EL (cell line): ENCODE results near the gene TUT1.
A peak's percentile ranks its signal among the peaks of the same experiment; 100 is the strongest.
"Not testable (repeated sequence)": the region's sequence is repeated elsewhere in the genome, so short reads cannot be mapped to it uniquely, and the experiment has no call there.

Experiments
- DNase-seq: peaks from one replicate; pipeline ENCODE4 v3.0.0-alpha.2; 2016

Gene TUT1

DNA sequence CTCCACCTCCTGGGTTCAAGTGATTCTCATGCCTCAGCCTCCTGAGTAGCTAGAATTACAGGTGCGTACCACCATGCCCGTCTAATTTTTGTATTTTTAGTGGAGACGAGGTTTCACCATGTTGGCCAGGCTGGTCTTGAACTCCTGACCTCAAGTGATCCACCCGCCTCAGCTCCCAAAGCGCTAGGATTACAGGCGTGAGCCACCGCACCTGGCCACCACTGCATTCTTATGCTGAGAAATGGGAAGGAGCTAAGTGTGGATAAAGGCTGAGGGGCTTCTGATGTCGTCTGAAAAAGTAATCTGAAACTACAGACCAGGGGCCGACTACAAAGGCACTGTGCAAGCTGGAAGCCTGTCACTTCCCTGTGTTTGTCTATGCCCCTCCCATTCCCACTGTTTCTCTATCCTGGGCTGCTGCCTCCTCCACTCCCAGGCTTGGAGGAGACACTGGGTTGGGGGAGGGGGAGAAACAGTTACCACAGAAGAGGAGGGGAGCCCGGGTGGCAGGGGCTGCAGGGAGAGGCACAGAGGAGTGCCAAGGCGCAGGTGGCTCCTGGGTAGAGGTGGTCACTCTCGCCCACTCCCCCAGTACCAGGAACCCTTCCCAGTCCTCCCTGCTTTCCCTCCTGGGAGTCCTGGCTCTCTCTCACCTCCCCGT lies 13.3 kb upstream of the TUT1 start:
- DNase-seq = no peak

DNA sequence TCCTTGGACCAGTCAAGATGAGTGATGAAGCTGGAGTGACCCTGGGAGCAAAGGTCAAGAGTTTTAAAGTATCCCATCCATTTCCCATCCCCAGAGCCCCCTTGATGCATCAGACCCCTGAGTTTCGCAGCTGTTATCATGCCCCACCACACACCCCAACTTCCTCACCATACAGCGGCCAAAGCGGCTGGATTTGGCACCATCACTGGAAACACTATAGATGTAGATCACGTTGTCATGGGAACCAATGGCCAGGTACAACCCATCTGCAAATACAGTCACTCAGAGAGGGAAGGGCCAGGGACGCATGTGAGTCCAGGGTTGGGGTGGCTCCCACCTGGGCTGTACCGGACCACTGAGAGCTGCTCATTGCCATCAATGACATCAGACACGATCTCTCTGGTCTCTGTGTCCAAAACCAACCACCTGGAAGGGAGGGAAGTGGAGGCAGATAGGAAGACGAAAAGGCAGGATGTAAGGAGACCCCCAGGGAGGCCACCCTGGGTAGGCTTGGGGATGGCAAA lies 12.5 kb upstream of the TUT1 start:
- DNase-seq = no peak

GRCh38 chr11:62603072-62603408 lies 11.7 kb upstream of the TUT1 start:
- no peak for DNase-seq

GRCh38 chr11:62602141-62603071 lies 11.1 kb upstream of the TUT1 start:
- peak; percentile 61 for DNase-seq

DNA sequence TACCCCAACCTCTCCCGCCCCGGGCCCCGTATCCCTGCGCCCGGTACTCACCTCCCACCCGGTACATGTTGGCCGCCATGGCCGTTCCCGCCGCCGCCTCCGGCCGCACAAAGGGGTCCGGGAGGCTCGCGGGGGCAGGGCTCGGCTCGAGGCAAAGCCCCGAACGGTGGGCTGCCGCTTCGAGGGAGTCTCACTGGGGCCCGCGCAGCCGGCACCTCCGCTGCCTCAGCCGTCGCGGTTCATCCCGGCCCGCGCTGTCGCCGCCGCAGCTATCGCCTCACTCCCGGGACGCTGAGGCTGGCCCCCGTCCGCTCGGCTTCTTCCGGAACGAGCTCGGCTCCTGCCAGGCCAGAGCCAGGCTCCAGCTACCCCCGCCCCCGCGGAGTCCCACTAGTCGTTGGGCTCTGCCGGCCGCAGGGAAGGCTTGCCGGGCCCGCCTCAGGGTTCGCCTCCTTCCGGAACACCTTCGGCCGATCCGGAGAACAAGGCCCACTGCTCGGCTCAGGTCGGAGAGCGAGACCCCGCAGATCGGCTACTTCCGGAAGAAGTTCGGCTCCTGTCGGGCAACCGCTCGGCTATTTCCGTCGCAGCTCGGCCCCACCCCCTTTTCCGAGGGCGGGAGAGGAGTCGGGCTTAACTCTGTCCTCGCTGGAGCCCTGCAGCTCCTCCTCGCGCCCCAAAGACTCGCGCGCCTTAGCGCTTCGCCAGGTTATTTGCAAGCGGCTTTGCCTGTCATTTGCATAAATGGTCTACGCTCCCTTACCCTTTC lies 10.2 kb upstream of the TUT1 start, which contains the start of gene MTA2:
Gene MTA2 (minus strand): TSS at position 494 of the 769 bp plus-strand sequence. CDS start 415 bp downstream, at position 79.
- DNase-seq = peak; percentile 98

DNA sequence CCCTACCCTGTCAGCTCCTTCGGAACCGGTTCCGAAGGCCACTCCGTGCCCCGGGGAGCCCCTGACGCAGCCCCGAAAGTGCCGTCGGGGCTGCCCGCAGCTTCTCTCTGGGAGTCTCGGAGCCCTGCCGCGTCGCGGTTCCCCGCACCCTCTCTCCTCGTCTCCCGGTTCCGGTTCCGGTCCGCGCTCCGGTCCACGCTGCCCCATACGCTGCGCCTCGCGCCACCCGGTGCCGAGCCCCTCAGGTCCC lies 9.7 kb upstream of the TUT1 start:
- no peak for DNase-seq

GRCh38 chr11:62600367-62601121 lies 9.2 kb upstream of the TUT1 start:
- no peak for DNase-seq

GRCh38 chr11:62599901-62600300 lies 8.6 kb upstream of the TUT1 start:
- no peak for DNase-seq

GRCh38 chr11:62599069-62599696 lies 7.9 kb upstream of the TUT1 start:
- peak; percentile 99 for DNase-seq

- no peak for DNase-seq
Measured at GRCh38 chr11:62595124-62595523, 3.8 kb upstream of the TUT1 start.

DNA sequence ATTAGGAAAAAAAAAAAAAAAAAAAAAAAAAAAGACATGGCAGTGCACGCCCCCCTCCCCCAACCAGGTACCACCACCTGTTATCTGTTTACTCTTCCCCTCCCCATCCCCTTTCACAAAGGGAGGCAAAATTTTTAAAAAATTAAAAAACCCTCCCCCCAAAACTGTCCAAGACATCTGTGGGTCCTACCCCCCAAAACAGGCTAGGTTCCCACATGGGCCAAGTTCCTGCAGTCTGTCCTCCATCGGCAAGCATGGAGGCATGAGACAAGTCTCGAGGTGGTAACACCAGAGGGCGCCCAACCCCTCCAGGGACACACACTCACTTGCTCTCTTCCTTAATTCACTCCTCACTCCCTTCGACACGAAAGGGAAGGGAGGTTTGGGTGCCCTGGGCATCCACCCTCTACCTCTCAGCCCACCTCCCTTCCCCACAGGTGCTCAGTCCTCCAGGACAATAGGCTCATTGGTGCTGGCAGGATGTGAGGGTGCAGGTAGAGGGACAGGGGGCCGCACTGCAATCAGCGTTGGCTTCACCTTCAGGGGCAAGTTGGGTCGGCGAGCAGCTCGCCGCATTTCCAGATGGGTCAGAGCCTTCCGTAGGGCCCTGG lies 2.2 kb upstream of the TUT1 start:
- DNase-seq = peak; percentile 82

- no peak for DNase-seq
Measured at GRCh38 chr11:62592989-62593421, 1.7 kb upstream of the TUT1 start.

DNA sequence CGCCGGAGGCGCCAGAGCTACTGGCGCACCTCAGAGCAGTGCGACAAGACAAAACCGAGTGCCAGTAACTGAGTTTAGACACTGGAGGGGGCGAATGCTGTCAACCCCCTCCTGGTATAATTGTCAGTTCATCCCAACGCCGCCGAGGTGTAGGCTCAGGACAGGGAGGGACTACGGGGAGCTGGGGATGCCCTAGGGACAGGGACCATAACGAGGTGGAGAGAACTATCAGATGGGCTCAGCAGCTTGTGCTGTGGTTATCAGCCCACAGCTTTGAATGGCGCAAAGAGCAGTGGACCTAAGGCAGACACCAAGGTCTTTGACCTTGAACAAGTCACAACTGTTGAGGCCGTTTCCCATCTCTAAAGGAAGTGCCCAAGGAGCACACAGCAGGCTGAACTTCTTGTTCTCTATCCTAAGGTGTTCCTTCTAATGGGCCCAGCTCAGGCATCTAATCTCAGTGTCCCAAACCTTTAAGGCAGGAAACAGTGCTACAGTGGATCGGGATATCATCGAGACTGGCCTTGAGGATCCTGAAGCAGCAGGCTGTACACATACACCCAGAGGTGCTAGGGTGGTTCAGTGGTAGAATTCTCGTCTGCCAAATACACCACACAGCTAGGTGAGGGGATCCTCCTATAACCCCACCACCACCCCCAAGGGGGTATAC lies 958 bp upstream of the TUT1 start:
- DNase-seq = no peak

DNA sequence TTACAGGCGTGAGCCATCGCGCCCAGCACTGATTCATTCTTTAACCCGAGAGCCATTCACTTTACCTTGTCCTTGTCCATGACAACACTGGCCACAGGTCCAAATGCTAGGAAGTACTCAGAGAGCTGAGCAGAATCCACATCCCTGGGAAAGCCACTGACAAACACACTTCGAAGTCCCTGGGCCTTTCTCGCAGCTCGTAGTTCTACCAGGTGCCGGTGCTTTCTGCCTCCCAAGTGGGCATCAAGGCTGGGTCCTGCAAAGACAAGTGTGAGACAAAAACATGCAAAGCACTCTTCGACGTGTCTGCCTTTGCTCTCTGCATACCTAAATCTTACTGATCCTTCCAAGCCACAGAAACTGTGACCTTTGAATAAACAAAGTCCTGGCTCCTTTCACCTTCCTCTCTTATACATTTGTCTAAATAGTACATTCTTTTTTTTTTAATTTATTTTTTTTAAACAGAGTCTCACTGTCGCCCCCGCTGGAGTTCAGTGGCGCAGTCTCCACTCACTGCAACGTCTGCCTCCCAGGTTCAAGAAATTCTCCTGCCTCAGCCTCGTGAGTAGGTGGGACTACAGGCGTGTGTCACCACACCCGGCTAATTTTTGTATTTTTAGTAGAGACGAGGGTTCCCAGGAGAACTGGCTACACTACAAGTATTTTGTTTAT lies 2.2 kb downstream of the TUT1 start:
- no peak for DNase-seq

GRCh38 chr11:62585356-62585755 lies 6.0 kb downstream of the TUT1 start:
- not testable (repeated sequence) for DNase-seq

DNA sequence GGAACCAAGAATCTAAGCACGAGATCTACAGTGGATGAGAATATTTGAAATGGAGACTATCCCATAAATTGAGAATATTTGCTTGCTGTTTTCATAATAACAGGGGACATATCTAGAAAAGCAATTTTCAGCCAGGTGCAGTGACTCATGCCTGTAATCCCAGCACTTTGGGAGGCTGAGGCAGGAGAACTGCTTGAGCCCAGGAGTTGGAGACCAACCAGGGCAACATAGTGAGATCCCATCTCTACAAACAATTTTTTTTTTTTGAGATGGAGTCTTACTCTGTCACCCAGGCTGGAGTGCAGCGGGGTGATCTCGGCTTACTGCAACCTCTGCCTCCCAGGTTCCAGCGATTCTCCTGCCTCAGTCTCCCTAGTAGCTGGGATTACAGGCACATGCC lies 9.6 kb downstream of the TUT1 start:
- DNase-seq = not testable (repeated sequence)

- no peak for DNase-seq
Measured at GRCh38 chr11:62580959-62581715, 10.2 kb downstream of the TUT1 start.

- no peak for DNase-seq
Measured at GRCh38 chr11:62579252-62579651, 12.1 kb downstream of the TUT1 start.

- no peak for DNase-seq
Measured at GRCh38 chr11:62578541-62578940, 12.8 kb downstream of the TUT1 start.
